Caco-2 (cell line): ENCODE measurements around the gene HOXA7. TPM values are rescaled to one million over a fixed set of nuclear protein-coding genes. Genes with fewer than 3 reads are reported as not detected.

Experiments used
- BruUV-seq: library from RNA; stranded (reverse); fragments of 400-500 nt; replicated peaks from 2 replicates; lab custom pipeline; 2021; lab: Mats Ljungman, UMichigan
- CTCF ChIA-PET: fragments of 300-600 bp; sonication (Branson Sonifier 250); formaldehyde crosslinking; loops from one replicate; lab custom pipeline; 2022; ENCODE audit warnings: antibody characterized with exemption; lab: Charles Lee
- POLR2A ChIA-PET: fragments of 300-600 bp; sonication (Branson Sonifier 250); formaldehyde crosslinking; loops from one replicate; lab custom pipeline; 2022; ENCODE audit warnings: antibody characterized with exemption; lab: Charles Lee
- DNase-seq, 2 experiments: peaks; one replicate each; pipeline versions ENCODE4 v3.0.0 to v3.0.0-alpha.2; 2020 to 2022
- H3K27me3 ChIP-seq: replicated peaks from 2 replicates; pipeline ENCODE4 v1.6.0; 2011; ENCODE audit warnings: low read length; ENCODE audit not compliant: control insufficient read depth, insufficient read depth
- H3K36me3 ChIP-seq: 2 replicates; pipeline ENCODE4 v1.5.1; 2011; ENCODE audit warnings: low read length; ENCODE audit not compliant: control insufficient read depth, insufficient read depth
- H3K4me1 ChIP-seq: fragments of 250-450 bp; sonication (Bioruptor Pico); 2 replicates; pipeline ENCODE4 v1.5.1; 2020; ENCODE audit warnings: mild to moderate bottlenecking
- H3K4me3 ChIP-seq: 2 replicates; pipeline ENCODE4 v1.5.1; 2011; ENCODE audit warnings: low read depth, mild to moderate bottlenecking, control low read depth, low read length
- H3K9me3 ChIP-seq: fragments of 250-450 bp; sonication (Bioruptor Pico); 2 replicates; pipeline ENCODE4 v1.5.1; 2020; ENCODE audit warnings: mild to moderate bottlenecking, moderate library complexity
- H3K27ac Mint-ChIP-seq: one replicate; pipeline ENCODE4 v1.8.0; 2022; ENCODE audit warnings: mixed read lengths; ENCODE audit not compliant: unreplicated experiment
- H3K27me3 Mint-ChIP-seq: one replicate; pipeline ENCODE4 v1.8.0; 2022; ENCODE audit warnings: mixed read lengths; ENCODE audit not compliant: insufficient read depth, unreplicated experiment
- H3K36me3 Mint-ChIP-seq: one replicate; pipeline ENCODE4 v1.8.0; 2022; ENCODE audit warnings: mild to moderate bottlenecking, mixed read lengths; ENCODE audit not compliant: insufficient read depth, unreplicated experiment
- H3K4me1 Mint-ChIP-seq: one replicate; pipeline ENCODE4 v1.8.0; 2022; ENCODE audit warnings: low read depth, mixed read lengths; ENCODE audit not compliant: unreplicated experiment
- H3K4me3 Mint-ChIP-seq: one replicate; pipeline ENCODE4 v1.8.0; 2022; ENCODE audit warnings: mild to moderate bottlenecking, moderate library complexity, mixed read lengths; ENCODE audit not compliant: unreplicated experiment
- H3K9me3 Mint-ChIP-seq: one replicate; pipeline ENCODE4 v1.8.0; 2022; ENCODE audit warnings: mixed read lengths; ENCODE audit not compliant: unreplicated experiment
- intact Hi-C: fragments of 100-400 bp; cut with micrococcal nuclease; formaldehyde crosslinking; loops from one replicate; pipeline ENCODE4 v1.10.0; 2022; ENCODE audit not compliant: unreplicated experiment
- total RNA-seq: library from RNA; stranded (reverse); gene quantifications from 2 replicates; pipeline ENCODE4 v1.2.3, GENCODE V29; 2022
- TF ChIP-seq, protein P1 (sequence below), 2 experiments: fragments of 200-600 bp in 1 of 2; IDR thresholded peaks; 1 replicate in 1 of 2; 2 replicates in 1 of 2; pipeline versions ENCODE4 v1.5.1 to v1.8.0; 2011 to 2022; ENCODE audit warnings: antibody characterized with exemption in 1 of 2, control low read depth in 1 of 2, inconsistent platforms in 1 of 2, low read depth in 1 of 2, low read length in 1 of 2, mild to moderate bottlenecking in 1 of 2, moderate library complexity in 1 of 2; ENCODE audit not compliant: insufficient read depth in 1 of 2, severe bottlenecking in 1 of 2, unreplicated experiment in 1 of 2

The HOXA7 gene
- total RNA-seq, 1 experiment from 2014 or later = 19.9 TPM

DNA sequence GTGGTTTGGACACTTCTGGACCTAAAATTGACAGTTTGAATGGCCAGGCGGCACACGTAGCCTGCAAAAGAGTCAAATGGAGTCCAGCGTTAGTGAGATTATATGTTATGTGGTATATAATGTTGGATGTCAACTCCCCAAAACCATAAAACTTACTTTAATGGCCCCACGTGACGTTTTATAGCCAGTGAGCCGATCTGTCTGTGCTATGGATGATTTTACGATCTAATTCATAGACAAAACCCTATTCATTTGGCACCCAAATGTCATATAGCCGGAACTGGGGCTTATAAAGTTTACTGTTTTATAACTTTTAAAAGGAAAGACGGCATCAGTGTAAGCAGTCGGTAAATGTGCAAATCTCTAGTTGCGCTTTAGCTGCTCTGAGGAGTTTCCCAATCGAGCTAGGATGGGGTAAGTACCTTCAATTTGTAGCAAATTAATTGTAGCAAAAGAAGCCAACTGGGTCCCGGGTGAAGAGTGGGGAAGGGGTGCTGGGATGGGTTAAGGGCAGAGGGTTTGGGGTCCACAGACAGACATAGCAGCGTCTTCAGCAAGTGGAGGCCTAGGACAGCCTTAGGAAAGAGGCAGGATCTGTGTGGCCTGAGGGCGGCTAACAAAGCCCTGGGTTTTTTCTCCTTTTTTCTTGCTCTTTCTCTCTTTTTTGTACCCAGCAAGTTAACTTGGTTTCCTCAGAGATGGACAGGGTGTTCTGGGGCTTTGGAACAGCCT, 16.2 kb downstream of the HOXA7 start:
- BruUV-seq = no TSS peak
- Mint-ChIP-seq H3K4me3 (peak overlapping the region; percentile 70), H3K4me1 (no peaks in the 10 kb centered on the region), H3K27me3 (no peaks in the 10 kb centered on the region), H3K9me3 (no peaks in the 10 kb centered on the region), H3K36me3 (peaks cover 9% of the 10 kb centered on the region), H3K27ac (no peak overlapping the region)
- TF ChIP-seq, protein P1, sequence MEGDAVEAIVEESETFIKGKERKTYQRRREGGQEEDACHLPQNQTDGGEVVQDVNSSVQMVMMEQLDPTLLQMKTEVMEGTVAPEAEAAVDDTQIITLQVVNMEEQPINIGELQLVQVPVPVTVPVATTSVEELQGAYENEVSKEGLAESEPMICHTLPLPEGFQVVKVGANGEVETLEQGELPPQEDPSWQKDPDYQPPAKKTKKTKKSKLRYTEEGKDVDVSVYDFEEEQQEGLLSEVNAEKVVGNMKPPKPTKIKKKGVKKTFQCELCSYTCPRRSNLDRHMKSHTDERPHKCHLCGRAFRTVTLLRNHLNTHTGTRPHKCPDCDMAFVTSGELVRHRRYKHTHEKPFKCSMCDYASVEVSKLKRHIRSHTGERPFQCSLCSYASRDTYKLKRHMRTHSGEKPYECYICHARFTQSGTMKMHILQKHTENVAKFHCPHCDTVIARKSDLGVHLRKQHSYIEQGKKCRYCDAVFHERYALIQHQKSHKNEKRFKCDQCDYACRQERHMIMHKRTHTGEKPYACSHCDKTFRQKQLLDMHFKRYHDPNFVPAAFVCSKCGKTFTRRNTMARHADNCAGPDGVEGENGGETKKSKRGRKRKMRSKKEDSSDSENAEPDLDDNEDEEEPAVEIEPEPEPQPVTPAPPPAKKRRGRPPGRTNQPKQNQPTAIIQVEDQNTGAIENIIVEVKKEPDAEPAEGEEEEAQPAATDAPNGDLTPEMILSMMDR (IDR thresholded peaks at IDR 0.05; ENCODE audit: insufficient read depth in 1 of 2, low read depth in 1 of 2, low read length in 1 of 2, severe bottlenecking in 1 of 2, unreplicated experiment in 1 of 2) = no peak
- H3K36me3 ChIP-seq = no peaks in the 10 kb centered on the region; the same call in 1 of the 2 replicates
- CTCF ChIA-PET = no interaction called here
- H3K27me3 ChIP-seq = no peaks in the 10 kb centered on the region
- POLR2A ChIA-PET = interaction anchor here (0.6 kb wide), 1 partner anchor 46 kb away, joined by 3 read pairs; no protein-coding TSS in a partner anchor
- no peak for DNase-seq
- no peaks in the 10 kb centered on the region for H3K9me3 ChIP-seq
- H3K4me3 ChIP-seq = peak overlapping the region; percentile 37
- intact Hi-C loops = no loop called here
- peaks cover 10% of the 10 kb centered on the region for H3K4me1 ChIP-seq

- TF ChIP-seq, protein P1 (IDR thresholded peaks at IDR 0.05; ENCODE audit: insufficient read depth in 1 of 2, low read depth in 1 of 2, low read length in 1 of 2, severe bottlenecking in 1 of 2, unreplicated experiment in 1 of 2) = no peak
- no peak overlapping the region for H3K27ac Mint-ChIP-seq
Observed at GRCh38 chr7:27139334-27140125, 16.9 kb downstream of the HOXA7 start.

GRCh38 chr7:27138985-27139333, 17.5 kb downstream of the HOXA7 start:
- BruUV-seq = no TSS peak
- H3K36me3 ChIP-seq = no peaks in the 10 kb centered on the region
- intact Hi-C loops = no loop called here
- peaks cover 14% of the 10 kb centered on the region for H3K4me1 ChIP-seq
- Mint-ChIP-seq H3K9me3 (no peaks in the 10 kb centered on the region), H3K4me3 (peak overlapping the region; percentile 70), H3K4me1 (peaks cover 9% of the 10 kb centered on the region), H3K36me3 (peaks cover 5% of the 10 kb centered on the region), H3K27ac (no peak overlapping the region), H3K27me3 (no peaks in the 10 kb centered on the region)
- DNase-seq = no peak
- H3K27me3 ChIP-seq = no peaks in the 10 kb centered on the region
- TF ChIP-seq, protein P1 (IDR thresholded peaks at IDR 0.05; ENCODE audit: insufficient read depth in 1 of 2, low read depth in 1 of 2, low read length in 1 of 2, severe bottlenecking in 1 of 2, unreplicated experiment in 1 of 2) = no peak
- CTCF ChIA-PET = no interaction called here
- POLR2A ChIA-PET = no interaction called here
- H3K4me3 ChIP-seq = peak overlapping the region; percentile 37
- no peaks in the 10 kb centered on the region for H3K9me3 ChIP-seq

More at GRCh38 chr7:27139334-27140125, 16.9 kb downstream of the HOXA7 start:
- Mint-ChIP-seq H3K36me3 (peaks cover 5% of the 10 kb centered on the region), H3K4me3 (peak overlapping the region; percentile 70), H3K4me1 (peaks cover 3% of the 10 kb centered on the region), H3K9me3 (no peaks in the 10 kb centered on the region), H3K27me3 (no peaks in the 10 kb centered on the region)
- Histone ChIP-seq H3K36me3 (no peaks in the 10 kb centered on the region), H3K4me3 (peak overlapping the region; percentile 37), H3K4me1 (peaks cover 10% of the 10 kb centered on the region), H3K27me3 (no peaks in the 10 kb centered on the region), H3K9me3 (no peaks in the 10 kb centered on the region)
- BruUV-seq = no TSS peak
- intact Hi-C loops = no loop called here
- CTCF ChIA-PET = no interaction called here
- peak in 1 of 2 experiments; percentile 63 for DNase-seq
- POLR2A ChIA-PET = interaction anchor here (0.6 kb wide), 1 partner anchor 45 kb away, joined by 3 read pairs; no protein-coding TSS in a partner anchor
